ENCODE results near the gene SPOCK1. TPM values are rescaled to one million over a fixed set of nuclear protein-coding genes. Genes with fewer than 3 reads are reported as not detected.

The SPOCK1 gene
- total RNA-seq, 1 donor from 2014 or later, result not detected

GRCh38 chr5:137488516-137488915 lies 10.6 kb downstream of the SPOCK1 start:
- DNase-seq (ENCODE audit: low spot score), result no peak
- no peaks in the 10 kb centered on the region for H3K4me1 Mint-ChIP-seq (ENCODE audit: low read depth)
- intact Hi-C loops (cut with micrococcal nuclease), result no loop called here
- H3K4me3 Mint-ChIP-seq (ENCODE audit: low read depth), result no peak overlapping the region
- no peak overlapping the region for H3K27ac Mint-ChIP-seq
- H3K27me3 Mint-ChIP-seq (ENCODE audit: low read depth), result no peaks in the 10 kb centered on the region
- no peaks in the 10 kb centered on the region for H3K9me3 Mint-ChIP-seq
- H3K36me3 Mint-ChIP-seq (ENCODE audit: low read depth), result no peaks in the 10 kb centered on the region

DNA sequence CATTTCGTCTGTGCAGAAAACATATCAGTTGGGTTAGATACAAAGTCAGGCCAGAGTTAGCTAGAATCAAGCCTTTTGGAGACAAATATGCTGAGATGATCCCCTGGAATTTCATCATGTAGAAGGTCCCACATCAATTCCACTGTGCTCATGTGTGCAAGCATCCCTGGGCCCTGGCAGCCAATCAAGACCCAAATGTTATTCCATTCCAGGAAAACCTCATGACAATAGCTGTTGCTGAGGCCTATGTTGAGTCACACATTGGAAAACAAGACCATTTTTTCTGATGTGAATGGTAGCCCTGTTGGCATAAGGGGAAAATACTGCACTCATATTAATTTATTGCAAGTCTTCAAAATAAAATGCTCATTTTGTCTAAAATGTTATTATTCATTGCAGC lies 11.5 kb downstream of the SPOCK1 start:
- intact Hi-C loops (cut with micrococcal nuclease), result no loop called here
- no peak overlapping the region for H3K4me3 Mint-ChIP-seq (ENCODE audit: low read depth)
- H3K36me3 Mint-ChIP-seq (ENCODE audit: low read depth), result no peaks in the 10 kb centered on the region
- DNase-seq (ENCODE audit: low spot score), result no peak
- H3K27me3 Mint-ChIP-seq (ENCODE audit: low read depth), result no peaks in the 10 kb centered on the region
- no peaks in the 10 kb centered on the region for H3K4me1 Mint-ChIP-seq (ENCODE audit: low read depth)
- H3K27ac Mint-ChIP-seq, result no peak overlapping the region
- H3K9me3 Mint-ChIP-seq, result no peaks in the 10 kb centered on the region

DNA sequence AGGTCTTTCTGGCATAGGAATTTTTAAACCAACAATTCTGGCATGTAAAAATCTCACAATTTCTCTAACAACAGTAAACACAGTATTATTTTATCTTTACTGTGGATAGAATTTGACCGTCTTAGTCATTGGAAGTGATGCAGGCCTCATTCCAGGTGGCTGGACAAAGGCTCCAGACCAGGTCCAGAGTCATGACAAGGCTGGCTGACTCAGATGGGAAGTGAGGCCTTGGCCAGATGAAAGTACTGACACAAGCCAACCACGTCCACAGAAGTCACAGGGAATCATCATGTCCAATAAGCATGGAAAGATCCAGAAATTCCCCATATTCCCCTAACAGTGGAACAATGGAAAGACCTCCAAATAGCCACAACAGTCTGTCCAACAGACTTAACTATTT lies 12.4 kb downstream of the SPOCK1 start:
- H3K36me3 Mint-ChIP-seq (ENCODE audit: low read depth), result no peaks in the 10 kb centered on the region

GRCh38 chr5:137481596-137481995 lies 17.5 kb downstream of the SPOCK1 start:
- H3K36me3 Mint-ChIP-seq (ENCODE audit: low read depth), result no peaks in the 10 kb centered on the region
- no peaks in the 10 kb centered on the region for H3K4me1 Mint-ChIP-seq (ENCODE audit: low read depth)
- no peaks in the 10 kb centered on the region for H3K27me3 Mint-ChIP-seq (ENCODE audit: low read depth)
- no peak overlapping the region for H3K27ac Mint-ChIP-seq
- DNase-seq (ENCODE audit: low spot score), result no peak
- H3K9me3 Mint-ChIP-seq, result no peaks in the 10 kb centered on the region
- H3K4me3 Mint-ChIP-seq (ENCODE audit: low read depth), result no peak overlapping the region
- intact Hi-C loops (cut with micrococcal nuclease), result no loop called here

More for the DNA sequence above, 12.4 kb downstream of the SPOCK1 start:
- H3K9me3 Mint-ChIP-seq, result no peaks in the 10 kb centered on the region
- intact Hi-C loops (cut with micrococcal nuclease), result no loop called here
- no peak for DNase-seq (ENCODE audit: low spot score)
- H3K4me1 Mint-ChIP-seq (ENCODE audit: low read depth), result no peaks in the 10 kb centered on the region
- H3K4me3 Mint-ChIP-seq (ENCODE audit: low read depth), result no peak overlapping the region
- no peak overlapping the region for H3K27ac Mint-ChIP-seq
- no peaks in the 10 kb centered on the region for H3K27me3 Mint-ChIP-seq (ENCODE audit: low read depth)

- H3K9me3 Mint-ChIP-seq, result no peaks in the 10 kb centered on the region
- H3K4me1 Mint-ChIP-seq (ENCODE audit: low read depth), result no peaks in the 10 kb centered on the region
- no peak overlapping the region for H3K27ac Mint-ChIP-seq
- H3K27me3 Mint-ChIP-seq (ENCODE audit: low read depth), result no peaks in the 10 kb centered on the region
- H3K4me3 Mint-ChIP-seq (ENCODE audit: low read depth), result no peak overlapping the region
- H3K36me3 Mint-ChIP-seq (ENCODE audit: low read depth), result no peaks in the 10 kb centered on the region
- intact Hi-C loops (cut with micrococcal nuclease), result no loop called here
- DNase-seq (ENCODE audit: low spot score), result no peak
These were observed 21.1 kb downstream of the SPOCK1 start for GRCh38 chr5:137478043-137478442.

GRCh38 chr5:137470921-137471220 lies 28.3 kb downstream of the SPOCK1 start:
- H3K4me3 Mint-ChIP-seq (ENCODE audit: low read depth), result no peak overlapping the region
- no peaks in the 10 kb centered on the region for H3K36me3 Mint-ChIP-seq (ENCODE audit: low read depth)
- no peaks in the 10 kb centered on the region for H3K9me3 Mint-ChIP-seq
- no peak for DNase-seq (ENCODE audit: low spot score)
- no peak overlapping the region for H3K27ac Mint-ChIP-seq
- no peaks in the 10 kb centered on the region for H3K4me1 Mint-ChIP-seq (ENCODE audit: low read depth)
- no peaks in the 10 kb centered on the region for H3K27me3 Mint-ChIP-seq (ENCODE audit: low read depth)
- intact Hi-C loops (cut with micrococcal nuclease), result no loop called here

GRCh38 chr5:137470111-137470920 lies 28.8 kb downstream of the SPOCK1 start:
- Mint-ChIP-seq H3K4me1 (ENCODE audit: low read depth) (no peaks in the 10 kb centered on the region), H3K9me3 (no peaks in the 10 kb centered on the region), H3K27ac (no peak overlapping the region), H3K27me3 (ENCODE audit: low read depth) (no peaks in the 10 kb centered on the region), H3K4me3 (ENCODE audit: low read depth) (no peak overlapping the region), H3K36me3 (ENCODE audit: low read depth) (no peaks in the 10 kb centered on the region)
- intact Hi-C loops (cut with micrococcal nuclease), result no loop called here
- DNase-seq (ENCODE audit: low spot score), result no peak

DNA sequence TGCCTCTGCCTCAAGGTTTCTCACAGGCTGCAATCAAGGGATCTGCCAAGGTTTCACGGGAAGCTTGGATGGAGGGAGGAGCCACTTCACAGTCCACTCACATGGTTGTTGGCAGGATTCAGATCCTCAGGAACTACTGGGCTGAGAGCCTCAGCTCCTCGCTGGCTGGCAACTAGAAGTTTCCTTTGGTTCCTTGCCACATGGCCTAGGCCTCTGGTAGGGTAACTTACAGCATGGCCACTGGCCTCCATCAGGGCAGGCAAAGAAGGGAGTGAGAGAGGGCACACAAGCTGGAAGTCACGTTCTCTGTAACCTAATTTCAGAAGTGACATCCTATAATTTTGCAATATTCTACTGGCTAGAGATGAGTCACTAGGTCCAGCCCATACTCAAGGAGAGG lies 32.2 kb downstream of the SPOCK1 start:
- no peaks in the 10 kb centered on the region for H3K4me1 Mint-ChIP-seq (ENCODE audit: low read depth)
- H3K27me3 Mint-ChIP-seq (ENCODE audit: low read depth), result peaks cover 2% of the 10 kb centered on the region
- no peak overlapping the region for H3K4me3 Mint-ChIP-seq (ENCODE audit: low read depth)
- no peaks in the 10 kb centered on the region for H3K36me3 Mint-ChIP-seq (ENCODE audit: low read depth)
- H3K27ac Mint-ChIP-seq, result no peak overlapping the region
- no peaks in the 10 kb centered on the region for H3K9me3 Mint-ChIP-seq
- intact Hi-C loops (cut with micrococcal nuclease), result no loop called here
- no peak for DNase-seq (ENCODE audit: low spot score)

DNA sequence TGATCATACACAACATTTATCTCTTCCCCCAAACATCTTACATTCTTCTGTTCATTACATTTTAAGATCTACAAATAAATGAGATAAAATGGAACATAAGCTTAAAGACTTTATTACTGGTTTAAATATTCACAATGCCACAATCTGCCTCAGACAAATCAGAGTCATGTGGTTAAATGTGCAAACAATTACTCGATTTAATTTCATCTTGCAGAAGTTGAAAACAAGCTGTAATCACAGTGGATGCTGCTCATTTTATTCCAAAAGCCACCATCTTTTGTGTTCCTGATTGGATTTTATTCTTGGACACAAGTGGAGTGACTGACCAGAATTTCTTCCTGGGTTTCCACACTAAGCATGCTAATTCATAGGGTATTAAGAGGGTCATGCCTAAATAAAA lies 33.2 kb downstream of the SPOCK1 start:
- H3K4me1 Mint-ChIP-seq (ENCODE audit: low read depth), result no peaks in the 10 kb centered on the region
- no peak overlapping the region for H3K4me3 Mint-ChIP-seq (ENCODE audit: low read depth)
- no peak for DNase-seq (ENCODE audit: low spot score)
- intact Hi-C loops (cut with micrococcal nuclease), result no loop called here
- no peak overlapping the region for H3K27ac Mint-ChIP-seq
- H3K9me3 Mint-ChIP-seq, result no peaks in the 10 kb centered on the region
- peaks cover 2% of the 10 kb centered on the region for H3K27me3 Mint-ChIP-seq (ENCODE audit: low read depth)
- no peaks in the 10 kb centered on the region for H3K36me3 Mint-ChIP-seq (ENCODE audit: low read depth)

- H3K27me3 Mint-ChIP-seq (ENCODE audit: low read depth), result peaks cover 2% of the 10 kb centered on the region
- H3K36me3 Mint-ChIP-seq (ENCODE audit: low read depth), result no peaks in the 10 kb centered on the region
- intact Hi-C loops (cut with micrococcal nuclease), result no loop called here
- no peak overlapping the region for H3K4me3 Mint-ChIP-seq (ENCODE audit: low read depth)
- no peak overlapping the region for H3K27ac Mint-ChIP-seq
- H3K9me3 Mint-ChIP-seq, result no peaks in the 10 kb centered on the region
- DNase-seq (ENCODE audit: low spot score), result no peak
- H3K4me1 Mint-ChIP-seq (ENCODE audit: low read depth), result no peaks in the 10 kb centered on the region
These were observed 36.2 kb downstream of the SPOCK1 start for GRCh38 chr5:137462816-137463520.

DNA sequence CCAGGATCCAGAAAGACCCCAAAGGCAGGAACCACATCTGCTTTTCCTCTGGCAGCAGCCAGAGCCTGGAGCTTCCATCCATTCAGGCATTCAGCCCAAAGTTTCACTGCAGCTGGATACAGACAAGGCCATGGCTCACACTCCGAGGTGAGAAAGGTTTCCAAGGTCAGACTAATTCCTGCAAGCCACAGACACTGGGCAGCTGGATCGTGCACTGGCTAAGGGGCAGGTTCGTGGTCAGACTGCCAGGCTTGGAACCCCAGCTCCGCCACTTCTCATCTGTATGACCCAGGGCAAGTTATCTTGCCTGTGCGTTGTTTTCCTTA lies 36.9 kb downstream of the SPOCK1 start:
- no peak overlapping the region for H3K4me3 Mint-ChIP-seq (ENCODE audit: low read depth)
- peaks cover 2% of the 10 kb centered on the region for H3K27me3 Mint-ChIP-seq (ENCODE audit: low read depth)
- H3K9me3 Mint-ChIP-seq, result no peaks in the 10 kb centered on the region
- H3K36me3 Mint-ChIP-seq (ENCODE audit: low read depth), result no peaks in the 10 kb centered on the region
- intact Hi-C loops (cut with micrococcal nuclease), result no loop called here
- H3K4me1 Mint-ChIP-seq (ENCODE audit: low read depth), result no peaks in the 10 kb centered on the region
- no peak for DNase-seq (ENCODE audit: low spot score)
- H3K27ac Mint-ChIP-seq, result no peak overlapping the region

DNA sequence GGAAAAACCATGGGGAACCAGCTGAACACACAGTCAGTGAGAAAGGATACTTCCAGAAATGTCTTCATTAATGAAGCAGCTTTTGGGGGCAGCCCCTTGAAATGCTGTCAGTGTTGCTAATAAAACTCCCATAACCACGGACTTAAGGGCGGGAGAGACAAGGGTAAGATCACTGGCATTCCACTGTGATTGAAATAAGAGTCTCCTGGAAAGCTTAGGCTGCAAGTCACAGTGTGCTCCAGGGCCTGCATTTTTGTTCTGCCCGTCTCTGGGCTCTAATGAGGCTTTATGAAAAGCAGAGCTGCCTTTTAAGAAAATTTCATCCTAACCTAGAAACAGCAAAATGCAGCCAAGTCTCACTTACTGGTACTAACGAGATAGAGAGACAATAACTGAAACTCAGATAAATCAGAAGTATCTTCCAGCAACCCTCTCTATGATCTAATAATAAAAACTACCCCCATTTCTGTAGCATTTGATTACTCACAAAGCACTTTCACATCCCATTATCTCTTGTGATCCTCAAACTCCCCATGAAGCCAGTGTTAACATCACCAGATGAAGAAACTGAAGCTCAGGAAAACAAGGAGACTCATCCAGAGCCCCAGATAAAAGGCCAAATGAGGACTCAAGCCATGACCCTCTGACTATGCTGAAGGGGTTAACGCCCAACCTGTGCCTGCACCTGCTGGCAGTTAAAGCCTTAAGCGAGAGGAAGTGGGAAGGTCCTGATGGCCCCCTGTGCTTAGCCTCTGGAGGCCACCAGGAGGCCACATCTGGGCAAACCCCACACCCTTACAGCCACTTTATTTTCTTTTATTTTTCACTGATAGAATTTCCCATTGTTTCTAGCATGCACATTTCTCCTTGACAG lies 37.5 kb downstream of the SPOCK1 start:
- Mint-ChIP-seq H3K27me3 (ENCODE audit: low read depth) (peaks cover 2% of the 10 kb centered on the region), H3K36me3 (ENCODE audit: low read depth) (no peaks in the 10 kb centered on the region), H3K27ac (no peak overlapping the region), H3K4me3 (ENCODE audit: low read depth) (no peak overlapping the region), H3K9me3 (no peaks in the 10 kb centered on the region), H3K4me1 (ENCODE audit: low read depth) (no peaks in the 10 kb centered on the region)
- intact Hi-C loops (cut with micrococcal nuclease), result no loop called here
- no peak for DNase-seq (ENCODE audit: low spot score)

GRCh38 chr5:137454671-137455070 lies 44.5 kb downstream of the SPOCK1 start:
- no peak overlapping the region for H3K4me3 Mint-ChIP-seq (ENCODE audit: low read depth)
- H3K36me3 Mint-ChIP-seq (ENCODE audit: low read depth), result no peaks in the 10 kb centered on the region
- H3K9me3 Mint-ChIP-seq, result no peaks in the 10 kb centered on the region
- intact Hi-C loops (cut with micrococcal nuclease), result no loop called here
- no peak overlapping the region for H3K27ac Mint-ChIP-seq
- DNase-seq (ENCODE audit: low spot score), result no peak
- no peaks in the 10 kb centered on the region for H3K27me3 Mint-ChIP-seq (ENCODE audit: low read depth)
- H3K4me1 Mint-ChIP-seq (ENCODE audit: low read depth), result no peaks in the 10 kb centered on the region
